ENCODE measurements around the gene DEDD2. TPM values are rescaled to one million over a fixed set of nuclear protein-coding genes. Genes with fewer than 3 reads are reported as not detected.

The DEDD2 gene
- total and polyA plus RNA-seq, 7 donors, result 28.5 to 87.6 (median 41.3) TPM

GRCh38 chr19:42172261-42172660 is 45.2 kb downstream of the DEDD2 start:
- peaks cover 0 to 18% (median 13%) of the 10 kb centered on the region in 4 donors for H3K4me1 ChIP-seq
- H3K27me3 ChIP-seq, result peaks cover 4 to 62% (median 20%) of the 10 kb centered on the region in 3 donors
- intact Hi-C loops (cut with DNase I), result no loop called here
- no peaks in the 10 kb centered on the region for H3K9me3 ChIP-seq
- H3K27ac ChIP-seq, result no peak overlapping the region
- TF ChIP-seq EP300 (IDR thresholded peaks at IDR 0.05) (no peak), POLR2AphosphoS5 (IDR thresholded peaks at IDR 0.05) (no peak), CTCF (IDR thresholded peaks at IDR 0.05) (no peak)
- H3K36me3 ChIP-seq, result no peaks in the 10 kb centered on the region
- no peak overlapping the region for H3K4me3 ChIP-seq
- WGBS, 2 donors, result 84 to 91% methylated on average over 7 of the region's 7 CpGs
- no peak for DNase-seq

GRCh38 chr19:42170715-42171114 is 46.8 kb downstream of the DEDD2 start:
- no peak for TF ChIP-seq POLR2A (IDR thresholded peaks at IDR 0.05)
- no peak for TF ChIP-seq EP300 (IDR thresholded peaks at IDR 0.05)
- no peak for TF ChIP-seq POLR2AphosphoS5 (IDR thresholded peaks at IDR 0.05)
- TF ChIP-seq CTCF (IDR thresholded peaks at IDR 0.05), result no peak
- Histone ChIP-seq H3K27ac (no peak overlapping the region), H3K9me3 (no peaks in the 10 kb centered on the region), H3K27me3 (peaks cover 4 to 62% (median 20%) of the 10 kb centered on the region in 3 donors), H3K36me3 (no peaks in the 10 kb centered on the region), H3K4me3 (no peak overlapping the region), H3K4me1 (peaks cover 0 to 6% (median 4%) of the 10 kb centered on the region in 4 donors)
- intact Hi-C loops (cut with DNase I), result no loop called here
- DNase-seq, result no peak
- WGBS, 2 donors, result 89 to 93% methylated on average over 16 of the region's 16 CpGs

- 82 to 86% methylated on average over 19 of the region's 19 CpGs for WGBS, 2 donors
- Histone ChIP-seq H3K4me3 (no peak overlapping the region), H3K36me3 (no peaks in the 10 kb centered on the region), H3K27ac (no peak overlapping the region), H3K9me3 (no peaks in the 10 kb centered on the region), H3K4me1 (no peaks in the 10 kb centered on the region), H3K27me3 (peaks cover under 1 to 52% (median 20%) of the 10 kb centered on the region in 3 donors)
- TF ChIP-seq EP300 (IDR thresholded peaks at IDR 0.05) (no peak), POLR2A (IDR thresholded peaks at IDR 0.05) (no peak), CTCF (IDR thresholded peaks at IDR 0.05) (no peak)
- DNase-seq, result no peak
- intact Hi-C loops (cut with DNase I), result no loop called here
Measured at GRCh38 chr19:42169486-42170413, 47.7 kb downstream of the DEDD2 start.

- H3K9me3 ChIP-seq, result no peaks in the 10 kb centered on the region
- intact Hi-C loops (cut with DNase I), result no loop called here
- 77% methylated on average over 3 of the region's 3 CpGs for WGBS, 2 donors
Measured at GRCh38 chr19:42168206-42168605, 49.3 kb downstream of the DEDD2 start.

More at GRCh38 chr19:42168206-42168605, 49.3 kb downstream of the DEDD2 start:
- Histone ChIP-seq H3K36me3 (no peaks in the 10 kb centered on the region), H3K4me3 (no peak overlapping the region), H3K4me1 (no peaks in the 10 kb centered on the region), H3K27me3 (peaks cover 0 to 37% (median 5%) of the 10 kb centered on the region in 3 donors), H3K27ac (no peak overlapping the region)
- DNase-seq, result no peak
- TF ChIP-seq EP300 (IDR thresholded peaks at IDR 0.05) (no peak), CTCF (IDR thresholded peaks at IDR 0.05) (no peak), POLR2A (IDR thresholded peaks at IDR 0.05) (no peak)
